Kidney tubule cell (primary cell): ENCODE measurements around the gene MS4A10.

ENCODE experiments used
- DNase-seq: peaks from one replicate; pipeline ENCODE4 v3.0.0-alpha.2; 2018; ENCODE audit warnings: low spot score

Gene MS4A10

GRCh38 chr11:60766547-60766946 is 18.6 kb upstream of the MS4A10 start:
- DNase-seq, result no peak

GRCh38 chr11:60767388-60767811 is 17.7 kb upstream of the MS4A10 start:
- DNase-seq, result peak; percentile 4

- DNase-seq, result no peak
Observed at GRCh38 chr11:60768202-60768601, 16.9 kb upstream of the MS4A10 start.

- no peak for DNase-seq
Observed at GRCh38 chr11:60769273-60769672, 15.9 kb upstream of the MS4A10 start.

- DNase-seq, result no peak
Observed at GRCh38 chr11:60769811-60770210, 15.3 kb upstream of the MS4A10 start.

GRCh38 chr11:60771146-60771545 is 14.0 kb upstream of the MS4A10 start:
- DNase-seq, result no peak

GRCh38 chr11:60771879-60772525 is 13.1 kb upstream of the MS4A10 start:
- peak; percentile 9 for DNase-seq

GRCh38 chr11:60772666-60773065 is 12.5 kb upstream of the MS4A10 start:
- DNase-seq, result no peak

GRCh38 chr11:60774726-60775125 is 10.4 kb upstream of the MS4A10 start:
- no peak for DNase-seq

GRCh38 chr11:60775420-60775961 is 9.6 kb upstream of the MS4A10 start:
- DNase-seq, result peak; percentile 88

- no peak for DNase-seq
Observed at GRCh38 chr11:60776167-60776566, 9.0 kb upstream of the MS4A10 start.

GRCh38 chr11:60777106-60777505 is 8.0 kb upstream of the MS4A10 start:
- no peak for DNase-seq

GRCh38 chr11:60777572-60777971 is 7.6 kb upstream of the MS4A10 start:
- peak; percentile 70 for DNase-seq

- DNase-seq, result no peak
Observed at GRCh38 chr11:60780065-60780464, 5.1 kb upstream of the MS4A10 start.

GRCh38 chr11:60780774-60781173 is 4.4 kb upstream of the MS4A10 start:
- no peak for DNase-seq

GRCh38 chr11:60781286-60781980 is 3.7 kb upstream of the MS4A10 start:
- DNase-seq, result no peak

GRCh38 chr11:60781981-60782316 is 3.2 kb upstream of the MS4A10 start:
- no peak for DNase-seq

GRCh38 chr11:60782393-60783140 is 2.6 kb upstream of the MS4A10 start:
- no peak for DNase-seq

- no peak for DNase-seq
Observed at GRCh38 chr11:60783141-60783484, 2.0 kb upstream of the MS4A10 start.

- no peak for DNase-seq
Observed at GRCh38 chr11:60783911-60784310, 1.2 kb upstream of the MS4A10 start.

GRCh38 chr11:60785806-60786361 is 751 bp downstream of the MS4A10 start:
- peak; percentile 68 for DNase-seq

GRCh38 chr11:60786811-60787567 is 1.9 kb downstream of the MS4A10 start:
- DNase-seq, result peak; percentile 82
